H1 (cell line): ENCODE data around the gene HMCN2. TPM values are rescaled to one million over a fixed set of nuclear protein-coding genes. Genes with fewer than 3 reads are reported as not detected.

Experiments
- CTCF ChIA-PET: fragments of 300-600 bp; sonication (Branson Sonifier 250); formaldehyde crosslinking; loops from one replicate; lab custom pipeline; 2021; ENCODE audit not compliant: partially characterized antibody; lab: Charles Lee
- POLR2A ChIA-PET: fragments of 300-600 bp; sonication (Branson Sonifier 250); formaldehyde crosslinking; loops from one replicate; lab custom pipeline; 2021; ENCODE audit warnings: inconsistent platforms; ENCODE audit not compliant: partially characterized antibody; lab: Charles Lee
- DNase-seq, 2 experiments: peaks; one replicate each; pipeline versions ENCODE4 v3.0.0 to v3.0.0-alpha.2; 2010 to 2022; ENCODE audit warnings: low spot score in 2 of 2, low read depth in 1 of 2, mixed read lengths in 1 of 2
- FAIRE-seq: peaks from 2 replicates; lab custom pipeline; 2011; peaks lifted over from hg19 to GRCh38; lab: Jason Lieb, UNC
- H2AFZ ChIP-seq: 2 replicates; pipeline ENCODE4 v1.8.1; 2012; ENCODE audit warnings: low read length, inconsistent platforms
- H2AK5ac ChIP-seq: 2 replicates; pipeline ENCODE4 v1.6.1; 2013; ENCODE audit warnings: low read depth, low read length
- H2BK120ac ChIP-seq: replicated peaks from 2 replicates; pipeline ENCODE3; 2013; ENCODE audit warnings: low read depth, low read length, inconsistent platforms
- H2BK12ac ChIP-seq: 2 replicates; pipeline ENCODE4 v1.6.1; 2013; ENCODE audit warnings: low read depth, low read length
- H2BK15ac ChIP-seq: 2 replicates; pipeline ENCODE4 v1.6.1; 2013; ENCODE audit warnings: low read length
- H2BK20ac ChIP-seq: 2 replicates; pipeline ENCODE4 v1.6.1; 2013; ENCODE audit warnings: low read length
- H2BK5ac ChIP-seq: 2 replicates; pipeline ENCODE4 v1.6.1; 2013; ENCODE audit warnings: low read depth, low read length
- H3K14ac ChIP-seq: 2 replicates; pipeline ENCODE4 v1.6.1; 2013; ENCODE audit warnings: inconsistent platforms; ENCODE audit not compliant: insufficient read length
- H3K18ac ChIP-seq: 2 replicates; pipeline ENCODE4 v1.6.1; 2013; ENCODE audit warnings: low read length; ENCODE audit errors: extremely low read depth
- H3K23ac ChIP-seq: 2 replicates; pipeline ENCODE4 v1.6.1; 2013; ENCODE audit warnings: inconsistent platforms; ENCODE audit not compliant: insufficient read length
- H3K23me2 ChIP-seq: 2 replicates; pipeline ENCODE4 v1.6.1; 2013; ENCODE audit warnings: low read depth, low read length
- H3K27ac ChIP-seq: 2 replicates; pipeline ENCODE4 v1.6.1; 2011; ENCODE audit warnings: low read depth, low read length, inconsistent platforms
- H3K27me3 ChIP-seq, 4 experiments: replicated peaks in 1 of 4; 1 replicate in 1 of 4; 2 replicates in 3 of 4; pipeline versions ENCODE4 v1.6.1 to v1.8.1; 2011 to 2013; ENCODE audit warnings: low read length in 3 of 4, mild to moderate bottlenecking in 3 of 4, inconsistent platforms in 2 of 4, mixed read lengths in 2 of 4, moderate library complexity in 1 of 4; ENCODE audit not compliant: control insufficient read depth in 3 of 4, insufficient read depth in 3 of 4; ENCODE audit errors: extremely low read depth in 1 of 4
- H3K36me3 ChIP-seq, 4 experiments: 2 replicates each; pipeline versions ENCODE4 v1.6.1 to v1.8.1; 2011 to 2013; ENCODE audit warnings: mild to moderate bottlenecking in 4 of 4, low read length in 3 of 4, moderate library complexity in 2 of 4, control low read depth in 1 of 4, inconsistent platforms in 1 of 4; ENCODE audit not compliant: insufficient read depth in 4 of 4, control insufficient read depth in 2 of 4
- H3K4ac ChIP-seq: replicated peaks from 2 replicates; pipeline ENCODE3; 2013; ENCODE audit warnings: low read length, low read depth, mixed read lengths, inconsistent platforms; ENCODE audit not compliant: insufficient read length
- H3K4me1 ChIP-seq, 4 experiments: replicated peaks in 1 of 4; 1 replicate in 1 of 4; 2 replicates in 3 of 4; pipeline versions ENCODE4 v1.6.1 to v1.8.1; 2011 to 2013; ENCODE audit warnings: low read length in 3 of 4, inconsistent platforms in 2 of 4, mixed read lengths in 1 of 4; ENCODE audit not compliant: insufficient read depth in 4 of 4, control insufficient read depth in 3 of 4
- H3K4me2 ChIP-seq, 2 experiments: 2 replicates each; pipeline versions ENCODE4 v1.6.1 to v1.8.1; 2011 to 2013; ENCODE audit warnings: low read depth in 2 of 2, low read length in 2 of 2, control low read depth in 1 of 2, inconsistent platforms in 1 of 2, mild to moderate bottlenecking in 1 of 2; ENCODE audit not compliant: insufficient read depth in 1 of 2
- H3K4me3 ChIP-seq, 4 experiments: fragments of 200-600, 300-600 bp in 1 of 4; sonication (generic), shearing (Covaris generic), sonication (Bioruptor Twin) in 1 of 4; 2 replicates each; pipeline versions ENCODE4 v1.5.1 to v1.8.1; 2011 to 2016; ENCODE audit warnings: low read length in 4 of 4, low read depth in 3 of 4, control low read depth in 2 of 4, inconsistent platforms in 2 of 4, mild to moderate bottlenecking in 2 of 4, mixed read lengths in 1 of 4, moderate library complexity in 1 of 4; ENCODE audit not compliant: insufficient read depth in 2 of 4; ENCODE audit errors: extremely low read depth in 1 of 4
- H3K56ac ChIP-seq: replicated peaks from 2 replicates; pipeline ENCODE3; 2013; ENCODE audit warnings: low read depth, mild to moderate bottlenecking, mixed read lengths, low read length, inconsistent platforms; ENCODE audit not compliant: insufficient read length
- H3K79me1 ChIP-seq: 2 replicates; pipeline ENCODE4 v1.6.1; 2013; ENCODE audit warnings: low read depth, low read length, control low read depth
- H3K79me2 ChIP-seq, 2 experiments: 2 replicates each; pipeline versions ENCODE4 v1.6.1 to v1.8.1; 2012 to 2013; ENCODE audit warnings: low read length in 2 of 2, mild to moderate bottlenecking in 2 of 2, inconsistent platforms in 1 of 2; ENCODE audit not compliant: insufficient read depth in 2 of 2, control insufficient read depth in 1 of 2
- H3K9ac ChIP-seq, 4 experiments: replicated peaks in 1 of 4; 1 replicate in 1 of 4; 2 replicates in 3 of 4; pipeline versions ENCODE4 v1.6.1 to v1.8.1; 2011 to 2013; ENCODE audit warnings: low read depth in 3 of 4, low read length in 3 of 4, control low read depth in 2 of 4, mild to moderate bottlenecking in 2 of 4, moderate library complexity in 2 of 4, inconsistent platforms in 1 of 4; ENCODE audit errors: extremely low read depth in 1 of 4
- H3K9me3 ChIP-seq, 2 experiments: 2 replicates each; pipeline versions ENCODE4 v1.6.1 to v1.8.1; 2012 to 2013; ENCODE audit warnings: mild to moderate bottlenecking in 2 of 2, moderate library complexity in 2 of 2, control low read depth in 1 of 2, inconsistent platforms in 1 of 2, low read depth in 1 of 2, low read length in 1 of 2, mixed read lengths in 1 of 2; ENCODE audit not compliant: insufficient read depth in 2 of 2
- H4K20me1 ChIP-seq, 2 experiments: replicated peaks in 1 of 2; 2 replicates each; pipeline versions ENCODE3 to v1.8.1; 2011 to 2013; ENCODE audit warnings: inconsistent platforms in 2 of 2, low read length in 2 of 2, mild to moderate bottlenecking in 1 of 2; ENCODE audit not compliant: insufficient read depth in 2 of 2, control insufficient read depth in 1 of 2
- H4K5ac ChIP-seq: 2 replicates; pipeline ENCODE4 v1.6.1; 2013; ENCODE audit warnings: low read length, low read depth, mixed read lengths, inconsistent platforms; ENCODE audit not compliant: insufficient read length
- H4K8ac ChIP-seq: 2 replicates; pipeline ENCODE4 v1.8.0; 2013; ENCODE audit warnings: mild to moderate bottlenecking, moderate library complexity, low read length, inconsistent platforms; ENCODE audit not compliant: insufficient read depth; ENCODE audit errors: extremely low read depth
- H4K91ac ChIP-seq: replicated peaks from 2 replicates; pipeline ENCODE3; 2013; ENCODE audit warnings: low read length, mixed read lengths, inconsistent platforms; ENCODE audit not compliant: insufficient read length
- BACH1 ChIP-seq: IDR thresholded peaks from 2 replicates; pipeline ENCODE4 v1.6.1; 2012; ENCODE audit warnings: low read length, improper control_type of control experiment
- BRCA1 ChIP-seq: IDR thresholded peaks from 2 replicates; pipeline ENCODE4 v1.6.1; 2012; ENCODE audit warnings: low read depth, low read length, improper control_type of control experiment
- CBX5 ChIP-seq: fragments of 300-800, 300-1000 bp; sonication (generic); IDR thresholded peaks from 2 replicates; pipeline ENCODE4 v1.7.1; 2016; ENCODE audit warnings: antibody characterized with exemption, low read length, low read depth
- EZH2 ChIP-seq: fragments of 200-600 bp; sonication (generic); IDR thresholded peaks from 2 replicates; pipeline ENCODE4 v1.7.1; 2012; ENCODE audit warnings: low read depth, mild to moderate bottlenecking, moderate library complexity, low read length, inconsistent platforms; ENCODE audit not compliant: severe bottlenecking
- RAD21 ChIP-seq, 2 experiments: IDR thresholded peaks in 1 of 2; conservative IDR thresholded peaks in 1 of 2; 2 replicates each; pipeline ENCODE4 v1.6.1; 2011; ENCODE audit warnings: low read depth in 2 of 2, low read length in 2 of 2, improper control_type of control experiment in 1 of 2, inconsistent platforms in 1 of 2, mild to moderate bottlenecking in 1 of 2, moderate library complexity in 1 of 2
- SP4 ChIP-seq: IDR thresholded peaks from 2 replicates; pipeline ENCODE4 v1.6.1; 2012; ENCODE audit warnings: low read length, inconsistent platforms
- WGBS, 2 experiments: shearing (Covaris generic) in 1 of 2; methylation state at CpG; one replicate each; pipeline versions ENCODE4 v1.1.6 to v1.1.7; 2013 to 2015; ENCODE audit warnings: low lambda C conversion rate in 2 of 2, mixed read lengths in 2 of 2, inconsistent platforms in 1 of 2, low coverage in 1 of 2, missing lambda C conversion rate in 1 of 2; ENCODE audit not compliant: insufficient replicate concordance in 2 of 2, insufficient coverage in 1 of 2, insufficient read length in 1 of 2; ENCODE audit errors: extremely low coverage in 1 of 2, missing lambda C conversion rate in 1 of 2; 5-methylcytosine and 5-hydroxymethylcytosine counted together
- polyA plus RNA-seq, 7 experiments: library from polyadenylated mRNA; depleted of rRNA in 3 of 7; stranded (reverse) in 5 of 7; unstranded in 2 of 7; fragments of >200 nt in 5 of 7; fragments of 200-250 nt in 2 of 7; gene quantifications; 1 replicate in 5 of 7; 2 replicates in 1 of 7; 4 replicates in 1 of 7; pipeline versions ENCODE4 v1.2.1 to v1.2.3, GENCODE V29; 2011 to 2013; ENCODE audit warnings: missing spikeins in 2 of 7, mixed read lengths in 2 of 7
- total RNA-seq: library from RNA; stranded (reverse); fragmentation: NEBNext Ultra II Directional; extraction: Animal tissue kit (Norgen Biotek cat#: 25700); gene quantifications from 2 replicates; pipeline ENCODE4 v1.2.1, GENCODE V29; 2021

Gene HMCN2
- total and polyA plus RNA-seq, 2 of the 8 experiments (the other 6 are each of a cell fraction or from before 2014, with no cell fraction given), result 5.0 to 9.1 TPM

DNA sequence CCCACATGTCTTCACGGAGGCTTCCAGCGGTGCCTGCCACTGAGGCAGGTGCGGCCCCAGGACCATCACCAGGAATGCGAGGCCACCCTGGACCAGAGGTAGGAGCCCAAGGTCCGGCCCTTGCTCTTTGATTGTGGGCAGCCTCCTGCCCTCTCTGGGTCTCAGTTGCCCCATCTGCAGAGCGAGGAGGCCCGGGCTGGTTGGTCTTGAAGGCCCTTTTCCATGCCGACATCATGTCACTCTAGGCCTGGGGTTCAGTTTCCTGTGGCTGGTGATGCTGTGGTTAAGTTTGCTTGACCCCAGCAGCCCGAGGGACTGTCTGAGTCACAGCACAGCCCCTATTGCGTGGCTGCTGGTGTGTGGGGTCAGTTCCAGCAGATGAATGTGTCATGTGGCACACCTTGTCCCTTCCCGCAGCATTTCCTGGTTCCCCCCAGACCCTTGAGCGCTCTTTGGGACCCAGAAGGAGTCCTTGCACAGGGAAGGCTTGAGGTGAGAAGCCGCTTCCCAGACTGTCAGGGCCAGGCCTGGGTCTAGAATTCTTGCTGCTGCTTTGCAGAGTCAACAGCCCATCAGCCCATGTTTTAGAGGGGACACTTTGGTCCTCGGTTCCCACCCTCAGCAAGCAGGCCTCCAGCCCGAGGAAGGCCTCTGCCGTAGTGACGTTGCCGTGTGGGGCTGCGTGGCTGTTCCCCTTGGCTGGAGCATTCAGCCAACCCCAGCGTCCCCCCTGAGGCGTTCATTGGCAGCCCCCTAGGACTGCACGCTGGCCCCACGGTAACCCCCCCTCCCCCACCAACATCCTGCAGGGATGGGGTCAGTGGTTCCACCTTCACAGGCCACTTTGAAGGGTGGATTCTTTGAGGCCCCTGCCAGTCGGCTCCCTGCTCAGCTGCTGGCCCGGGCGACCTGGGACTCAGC lies 31.0 kb upstream of the HMCN2 start:
- no peak for FAIRE-seq
- Histone ChIP-seq H3K79me1 (no peaks in the 10 kb centered on the region), H3K27ac (no peak overlapping the region), H3K4me1 (peaks cover 0 to 4% (median 1%) of the 10 kb centered on the region in 4 experiments; a peak in 1 of 7 replicates), H3K23me2 (no peaks in the 10 kb centered on the region), H3K36me3 (peaks cover 0 to 7% (median 0%) of the 10 kb centered on the region in 4 experiments; a peak in 1 of 8 replicates), H4K8ac (no peak overlapping the region), H4K20me1 (no peaks in the 10 kb centered on the region), H2BK15ac (no peak overlapping the region), H3K56ac (no peak overlapping the region), H4K5ac (no peak overlapping the region), H2BK120ac (no peak overlapping the region), H3K4me3 (no peak overlapping the region), H3K9me3 (no peaks in the 10 kb centered on the region), H4K91ac (no peak overlapping the region), H3K18ac (no peak overlapping the region; the same call in 1 of the 2 replicates), H2AFZ (no peak overlapping the region), H2BK12ac (no peak overlapping the region), H2AK5ac (no peak overlapping the region), H3K14ac (no peak overlapping the region), H3K4me2 (no peak overlapping the region), H2BK20ac (no peak overlapping the region), H3K9ac (no peak overlapping the region), H3K23ac (no peak overlapping the region), H3K27me3 (no peaks in the 10 kb centered on the region), H3K79me2 (no peaks in the 10 kb centered on the region), H3K4ac (no peak overlapping the region), H2BK5ac (no peak overlapping the region)
- WGBS, 2 experiments, result 93% methylated on average over 25 of the region's 26 CpGs; no CpG with 5 or more reads in 1 of the 2 experiments
- no peak for DNase-seq
- ChIA-PET CTCF (interaction anchor here (0.6 to 2.0 kb wide), 7 partner anchors 8 to 131 kb away, joined by 3 to 11 read pairs (median 4); no protein-coding TSS in a partner anchor), POLR2A (no interaction called here)
- no peak for TF ChIP-seq RAD21 (IDR thresholded peaks at IDR 0.05 in 1 of 2, conservative IDR thresholded peaks at IDR 0.05 in 1 of 2; ENCODE audit: low read depth in 2 of 2, low read length in 2 of 2)
- no peak for TF ChIP-seq CBX5
- no peak for TF ChIP-seq BACH1
- TF ChIP-seq EZH2, result no peak
- TF ChIP-seq SP4, result no peak
- no peak for TF ChIP-seq BRCA1
